ENCODE results near the gene RPAP3. TPM values are rescaled to one million over a fixed set of nuclear protein-coding genes. Genes with fewer than 3 reads are reported as not detected.

RPAP3 gene
- total and polyA plus RNA-seq, 9 of the 15 experiments (the other 6 are each of a cell fraction or from before 2014, with no cell fraction given), result 40.0 to 92.1 (median 54.1) TPM

DNA sequence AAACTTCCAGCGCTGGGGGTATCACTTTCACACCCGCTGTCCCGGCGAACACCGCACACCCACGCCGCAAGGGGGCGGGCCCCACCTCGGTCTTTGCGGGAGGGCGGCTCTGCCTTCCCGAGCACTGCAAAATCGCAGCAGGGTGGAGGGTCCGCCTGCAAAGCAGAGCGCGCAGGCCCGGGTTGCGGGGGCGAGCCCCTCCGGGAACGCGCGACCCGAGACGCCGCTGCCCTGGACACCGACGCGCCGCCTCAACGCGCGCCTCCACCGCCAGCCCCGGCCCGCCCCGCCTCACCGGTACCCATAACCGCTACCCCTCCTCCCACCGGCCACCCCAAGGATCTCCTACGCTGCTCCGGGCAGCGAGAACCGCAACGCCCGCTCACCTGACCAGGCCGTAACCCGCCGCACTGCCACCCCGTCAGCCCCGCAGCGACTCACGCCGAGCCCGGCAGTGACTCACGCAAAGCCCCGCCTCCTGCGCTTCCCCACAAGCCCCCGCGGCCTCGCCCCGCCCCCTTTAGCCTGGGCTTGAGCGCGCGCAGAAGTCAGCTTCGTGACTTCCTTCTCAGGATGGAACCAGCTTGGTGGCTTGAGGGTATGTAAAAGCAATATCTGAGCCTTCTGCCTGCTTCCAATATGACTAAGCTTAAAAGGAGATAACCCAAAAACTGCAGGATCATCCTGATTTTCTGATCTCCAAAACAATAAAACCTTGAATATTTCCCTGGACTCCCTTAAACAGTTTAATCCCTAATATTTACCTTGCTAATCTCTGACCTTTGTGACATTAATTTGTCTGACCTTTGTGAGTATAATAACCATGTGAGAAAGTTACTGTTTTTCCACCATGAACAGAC lies at the start of gene RPAP3 (continued):
- TF ChIP-seq, protein P1, sequence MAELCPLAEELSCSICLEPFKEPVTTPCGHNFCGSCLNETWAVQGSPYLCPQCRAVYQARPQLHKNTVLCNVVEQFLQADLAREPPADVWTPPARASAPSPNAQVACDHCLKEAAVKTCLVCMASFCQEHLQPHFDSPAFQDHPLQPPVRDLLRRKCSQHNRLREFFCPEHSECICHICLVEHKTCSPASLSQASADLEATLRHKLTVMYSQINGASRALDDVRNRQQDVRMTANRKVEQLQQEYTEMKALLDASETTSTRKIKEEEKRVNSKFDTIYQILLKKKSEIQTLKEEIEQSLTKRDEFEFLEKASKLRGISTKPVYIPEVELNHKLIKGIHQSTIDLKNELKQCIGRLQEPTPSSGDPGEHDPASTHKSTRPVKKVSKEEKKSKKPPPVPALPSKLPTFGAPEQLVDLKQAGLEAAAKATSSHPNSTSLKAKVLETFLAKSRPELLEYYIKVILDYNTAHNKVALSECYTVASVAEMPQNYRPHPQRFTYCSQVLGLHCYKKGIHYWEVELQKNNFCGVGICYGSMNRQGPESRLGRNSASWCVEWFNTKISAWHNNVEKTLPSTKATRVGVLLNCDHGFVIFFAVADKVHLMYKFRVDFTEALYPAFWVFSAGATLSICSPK (IDR thresholded peaks at IDR 0.05; ENCODE audit: borderline replicate concordance), result 0 out of 2 replicates have a peak, but pooled peaks have one; percentile 54
- TF ChIP-seq GATAD2A (IDR thresholded peaks at IDR 0.05), result peak; percentile 94
- TF ChIP-seq ZNF23 (CRISPR knock-in tag; IDR thresholded peaks at IDR 0.05), result no peak

DNA sequence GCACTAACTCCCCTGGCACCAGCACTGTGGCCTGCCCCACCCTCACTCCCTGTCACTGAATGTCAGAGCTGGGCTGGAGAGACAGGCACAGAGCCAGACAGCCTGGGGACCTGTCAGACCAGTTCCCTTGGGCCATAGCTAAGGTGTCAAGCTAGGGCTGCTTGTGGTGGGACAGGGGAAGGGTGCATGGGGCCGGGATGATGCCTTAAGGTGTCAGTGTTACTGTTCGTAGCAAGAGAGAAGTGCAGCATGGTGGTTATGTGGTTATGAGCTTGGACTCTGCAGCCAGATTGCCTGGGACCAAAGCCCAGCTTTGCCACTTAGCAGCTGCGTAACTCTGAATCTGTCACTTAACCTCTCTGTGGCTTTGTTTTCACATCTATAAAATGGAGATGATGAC lies 49.1 kb upstream of the RPAP3 start:
- H3K4me2 ChIP-seq (ENCODE audit: insufficient read depth, low read length), result no peak overlapping the region
- intact Hi-C loops (cut with micrococcal nuclease), result no loop called here
- H3K4me3 ChIP-seq, result no peak overlapping the region
- ChIA-PET CTCF (ENCODE audit: low intra/inter-chr PET ratio) (no interaction called here), POLR2A (interaction anchor here (0.6 to 1.7 kb wide), 4 partner anchors 10 to 79 kb away, joined by 3 to 5 read pairs (median 4); partner anchors contain the start of gene RPAP3)
- peaks cover 14 to 37% of the 10 kb centered on the region in 2 experiments; a peak in 4 of 5 replicates for H3K4me1 ChIP-seq (replicated peaks in 1 of 2; ENCODE audit: control insufficient read depth in 2 of 2, insufficient read depth in 2 of 2, low read length in 2 of 2)
- BruUV-seq (replicated peaks), result no TSS peak
- H2AFZ ChIP-seq (ENCODE audit: low read depth, low read length), result no peak overlapping the region
- WGBS (ENCODE audit: insufficient coverage, low coverage, missing lambda C conversion rate), result 54% methylated on average over 3 of the region's 3 CpGs
- peaks cover 6% of the 10 kb centered on the region in 2 experiments; a peak in 2 of 5 replicates for H3K27me3 ChIP-seq (ENCODE audit: control insufficient read depth in 2 of 2, insufficient read depth in 2 of 2, low read length in 2 of 2)
- no peak for ATAC-seq
- no peak for TF ChIP-seq SAFB2 (IDR thresholded peaks at IDR 0.05; ENCODE audit: borderline replicate concordance, low read depth, low read length, severe bottlenecking)
- TF ChIP-seq, protein P2, sequence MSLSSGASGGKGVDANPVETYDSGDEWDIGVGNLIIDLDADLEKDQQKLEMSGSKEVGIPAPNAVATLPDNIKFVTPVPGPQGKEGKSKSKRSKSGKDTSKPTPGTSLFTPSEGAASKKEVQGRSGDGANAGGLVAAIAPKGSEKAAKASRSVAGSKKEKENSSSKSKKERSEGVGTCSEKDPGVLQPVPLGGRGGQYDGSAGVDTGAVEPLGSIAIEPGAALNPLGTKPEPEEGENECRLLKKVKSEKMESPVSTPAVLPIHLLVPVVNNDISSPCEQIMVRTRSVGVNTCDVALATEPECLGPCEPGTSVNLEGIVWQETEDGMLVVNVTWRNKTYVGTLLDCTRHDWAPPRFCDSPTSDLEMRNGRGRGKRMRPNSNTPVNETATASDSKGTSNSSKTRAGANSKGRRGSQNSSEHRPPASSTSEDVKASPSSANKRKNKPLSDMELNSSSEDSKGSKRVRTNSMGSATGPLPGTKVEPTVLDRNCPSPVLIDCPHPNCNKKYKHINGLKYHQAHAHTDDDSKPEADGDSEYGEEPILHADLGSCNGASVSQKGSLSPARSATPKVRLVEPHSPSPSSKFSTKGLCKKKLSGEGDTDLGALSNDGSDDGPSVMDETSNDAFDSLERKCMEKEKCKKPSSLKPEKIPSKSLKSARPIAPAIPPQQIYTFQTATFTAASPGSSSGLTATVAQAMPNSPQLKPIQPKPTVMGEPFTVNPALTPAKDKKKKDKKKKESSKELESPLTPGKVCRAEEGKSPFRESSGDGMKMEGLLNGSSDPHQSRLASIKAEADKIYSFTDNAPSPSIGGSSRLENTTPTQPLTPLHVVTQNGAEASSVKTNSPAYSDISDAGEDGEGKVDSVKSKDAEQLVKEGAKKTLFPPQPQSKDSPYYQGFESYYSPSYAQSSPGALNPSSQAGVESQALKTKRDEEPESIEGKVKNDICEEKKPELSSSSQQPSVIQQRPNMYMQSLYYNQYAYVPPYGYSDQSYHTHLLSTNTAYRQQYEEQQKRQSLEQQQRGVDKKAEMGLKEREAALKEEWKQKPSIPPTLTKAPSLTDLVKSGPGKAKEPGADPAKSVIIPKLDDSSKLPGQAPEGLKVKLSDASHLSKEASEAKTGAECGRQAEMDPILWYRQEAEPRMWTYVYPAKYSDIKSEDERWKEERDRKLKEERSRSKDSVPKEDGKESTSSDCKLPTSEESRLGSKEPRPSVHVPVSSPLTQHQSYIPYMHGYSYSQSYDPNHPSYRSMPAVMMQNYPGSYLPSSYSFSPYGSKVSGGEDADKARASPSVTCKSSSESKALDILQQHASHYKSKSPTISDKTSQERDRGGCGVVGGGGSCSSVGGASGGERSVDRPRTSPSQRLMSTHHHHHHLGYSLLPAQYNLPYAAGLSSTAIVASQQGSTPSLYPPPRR (CRISPR knock-in tag; IDR thresholded peaks at IDR 0.05; ENCODE audit: borderline replicate concordance), result no peak
- no peak for TF ChIP-seq SLC30A9 (CRISPR knock-in tag; IDR thresholded peaks at IDR 0.05)
- TF ChIP-seq, protein P3, sequence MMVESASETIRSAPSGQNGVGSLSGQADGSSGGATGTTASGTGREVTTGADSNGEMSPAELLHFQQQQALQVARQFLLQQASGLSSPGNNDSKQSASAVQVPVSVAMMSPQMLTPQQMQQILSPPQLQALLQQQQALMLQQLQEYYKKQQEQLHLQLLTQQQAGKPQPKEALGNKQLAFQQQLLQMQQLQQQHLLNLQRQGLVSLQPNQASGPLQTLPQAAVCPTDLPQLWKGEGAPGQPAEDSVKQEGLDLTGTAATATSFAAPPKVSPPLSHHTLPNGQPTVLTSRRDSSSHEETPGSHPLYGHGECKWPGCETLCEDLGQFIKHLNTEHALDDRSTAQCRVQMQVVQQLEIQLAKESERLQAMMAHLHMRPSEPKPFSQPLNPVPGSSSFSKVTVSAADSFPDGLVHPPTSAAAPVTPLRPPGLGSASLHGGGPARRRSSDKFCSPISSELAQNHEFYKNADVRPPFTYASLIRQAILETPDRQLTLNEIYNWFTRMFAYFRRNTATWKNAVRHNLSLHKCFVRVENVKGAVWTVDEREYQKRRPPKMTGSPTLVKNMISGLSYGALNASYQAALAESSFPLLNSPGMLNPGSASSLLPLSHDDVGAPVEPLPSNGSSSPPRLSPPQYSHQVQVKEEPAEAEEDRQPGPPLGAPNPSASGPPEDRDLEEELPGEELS (CRISPR knock-in tag; IDR thresholded peaks at IDR 0.05; ENCODE audit: borderline replicate concordance), result no peak
- FAIRE-seq, result no peak
- H3K79me2 ChIP-seq (ENCODE audit: control insufficient read depth, insufficient read depth, low read length), result no peaks in the 10 kb centered on the region
- no peaks in the 10 kb centered on the region for H4K20me1 ChIP-seq (replicated peaks; ENCODE audit: control insufficient read depth, insufficient read depth, low read length)
- 0 out of 4 replicates have a peak overlapping the region, but pooled peaks of 1 of the 2 experiments have one; percentile 31 for H3K9ac ChIP-seq (ENCODE audit: insufficient read depth in 1 of 2, low read depth in 2 of 2, low read length in 2 of 2)
- DNase-seq (ENCODE audit: extremely low read depth in 1 of 4, low spot score in 3 of 4), result no peak
- H3K9me1 ChIP-seq (ENCODE audit: control insufficient read depth, insufficient read depth, low read length), result no peaks in the 10 kb centered on the region
- no peaks in the 10 kb centered on the region for H3K9me3 ChIP-seq (replicated peaks; ENCODE audit: control insufficient read depth, insufficient read depth, low read depth, low read length)
- H3K27ac ChIP-seq (ENCODE audit: extremely low read depth, low read depth, low read length), result no peak overlapping the region
- no peaks in the 10 kb centered on the region for H3K36me3 ChIP-seq (ENCODE audit: control insufficient read depth, insufficient read depth, low read length)
- in situ Hi-C loops (cut with MboI), result no loop called here

All from K562 (cell line).